Endothelial cell of umbilical vein (primary cell): ENCODE data around the gene CDC42EP3.
A peak's percentile ranks its signal among the peaks of the same experiment; 100 is the strongest.

Experiments used
- GATA2 ChIP-seq: IDR thresholded peaks from 2 replicates; pipeline ENCODE4 v1.7.0; 2011; ENCODE audit warnings: low read depth, mild to moderate bottlenecking, moderate library complexity, mixed read lengths, low read length; ENCODE audit not compliant: insufficient read length, insufficient read depth
- POLR2A ChIP-seq: IDR thresholded peaks from 2 replicates; pipeline ENCODE4 v1.6.1; 2012; ENCODE audit warnings: low read depth, mild to moderate bottlenecking, control low read depth, low read length
- POLR2AphosphoS5 ChIP-seq: IDR thresholded peaks from 2 replicates; pipeline ENCODE4 v1.6.1; 2012; ENCODE audit warnings: low read depth, mild to moderate bottlenecking, control low read depth, low read length, moderate library complexity; ENCODE audit not compliant: insufficient read depth
- TF ChIP-seq, protein P1 (sequence below), 2 donors: IDR thresholded peaks; 1 replicate in 1 of 2; 2 replicates in 1 of 2; pipeline ENCODE4 v1.5.1; 2011; ENCODE audit warnings: low read length in 2 of 2, mild to moderate bottlenecking in 2 of 2, moderate library complexity in 2 of 2, control low read depth in 1 of 2, inconsistent platforms in 1 of 2, low read depth in 1 of 2; ENCODE audit not compliant: insufficient read depth in 1 of 2; ENCODE audit errors: extremely low read depth in 1 of 2
- TF ChIP-seq, protein P2 (sequence below): IDR thresholded peaks from 2 replicates; pipeline ENCODE4 v1.6.1; 2011; ENCODE audit not compliant: insufficient read depth, insufficient read length

DNA sequence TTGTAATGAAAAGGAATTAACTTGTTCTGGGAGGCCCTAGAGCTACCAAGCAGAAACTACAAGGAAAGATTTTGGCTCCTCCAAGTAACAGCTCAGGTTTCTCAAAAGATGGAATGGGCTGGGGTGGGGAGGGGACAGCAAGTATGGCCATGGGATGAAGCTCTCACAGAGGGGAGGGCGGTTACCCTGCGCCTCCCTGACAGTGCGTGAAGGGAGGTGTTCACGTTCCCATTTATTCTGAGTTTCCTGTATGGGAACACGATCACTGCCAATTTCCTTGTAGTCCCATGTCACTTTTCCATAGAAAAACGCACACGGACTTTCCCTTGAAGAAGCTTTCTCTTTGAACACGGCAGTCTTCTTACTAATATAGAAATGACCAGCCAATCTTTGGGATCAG, 17.0 kb downstream of the CDC42EP3 start:
- TF ChIP-seq, protein P1, sequence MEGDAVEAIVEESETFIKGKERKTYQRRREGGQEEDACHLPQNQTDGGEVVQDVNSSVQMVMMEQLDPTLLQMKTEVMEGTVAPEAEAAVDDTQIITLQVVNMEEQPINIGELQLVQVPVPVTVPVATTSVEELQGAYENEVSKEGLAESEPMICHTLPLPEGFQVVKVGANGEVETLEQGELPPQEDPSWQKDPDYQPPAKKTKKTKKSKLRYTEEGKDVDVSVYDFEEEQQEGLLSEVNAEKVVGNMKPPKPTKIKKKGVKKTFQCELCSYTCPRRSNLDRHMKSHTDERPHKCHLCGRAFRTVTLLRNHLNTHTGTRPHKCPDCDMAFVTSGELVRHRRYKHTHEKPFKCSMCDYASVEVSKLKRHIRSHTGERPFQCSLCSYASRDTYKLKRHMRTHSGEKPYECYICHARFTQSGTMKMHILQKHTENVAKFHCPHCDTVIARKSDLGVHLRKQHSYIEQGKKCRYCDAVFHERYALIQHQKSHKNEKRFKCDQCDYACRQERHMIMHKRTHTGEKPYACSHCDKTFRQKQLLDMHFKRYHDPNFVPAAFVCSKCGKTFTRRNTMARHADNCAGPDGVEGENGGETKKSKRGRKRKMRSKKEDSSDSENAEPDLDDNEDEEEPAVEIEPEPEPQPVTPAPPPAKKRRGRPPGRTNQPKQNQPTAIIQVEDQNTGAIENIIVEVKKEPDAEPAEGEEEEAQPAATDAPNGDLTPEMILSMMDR (IDR thresholded peaks at IDR 0.05; ENCODE audit: extremely low read depth in 1 of 2, insufficient read depth in 1 of 2, low read depth in 1 of 2, low read length in 2 of 2), result no peak
- TF ChIP-seq POLR2AphosphoS5 (no peak), POLR2A (peak; percentile 13), GATA2 (no peak)
- TF ChIP-seq, protein P2, sequence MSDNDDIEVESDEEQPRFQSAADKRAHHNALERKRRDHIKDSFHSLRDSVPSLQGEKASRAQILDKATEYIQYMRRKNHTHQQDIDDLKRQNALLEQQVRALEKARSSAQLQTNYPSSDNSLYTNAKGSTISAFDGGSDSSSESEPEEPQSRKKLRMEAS, result no peak
